ENCODE results near the gene ZWILCH. TPM values are rescaled to one million over a fixed set of nuclear protein-coding genes. Genes with fewer than 3 reads are reported as not detected.

The ZWILCH gene
- total and polyA plus RNA-seq, 9 of the 15 experiments (the other 6 are each of a cell fraction or from before 2014, with no cell fraction given) = 32.8 to 94.2 (median 52.1) TPM

DNA sequence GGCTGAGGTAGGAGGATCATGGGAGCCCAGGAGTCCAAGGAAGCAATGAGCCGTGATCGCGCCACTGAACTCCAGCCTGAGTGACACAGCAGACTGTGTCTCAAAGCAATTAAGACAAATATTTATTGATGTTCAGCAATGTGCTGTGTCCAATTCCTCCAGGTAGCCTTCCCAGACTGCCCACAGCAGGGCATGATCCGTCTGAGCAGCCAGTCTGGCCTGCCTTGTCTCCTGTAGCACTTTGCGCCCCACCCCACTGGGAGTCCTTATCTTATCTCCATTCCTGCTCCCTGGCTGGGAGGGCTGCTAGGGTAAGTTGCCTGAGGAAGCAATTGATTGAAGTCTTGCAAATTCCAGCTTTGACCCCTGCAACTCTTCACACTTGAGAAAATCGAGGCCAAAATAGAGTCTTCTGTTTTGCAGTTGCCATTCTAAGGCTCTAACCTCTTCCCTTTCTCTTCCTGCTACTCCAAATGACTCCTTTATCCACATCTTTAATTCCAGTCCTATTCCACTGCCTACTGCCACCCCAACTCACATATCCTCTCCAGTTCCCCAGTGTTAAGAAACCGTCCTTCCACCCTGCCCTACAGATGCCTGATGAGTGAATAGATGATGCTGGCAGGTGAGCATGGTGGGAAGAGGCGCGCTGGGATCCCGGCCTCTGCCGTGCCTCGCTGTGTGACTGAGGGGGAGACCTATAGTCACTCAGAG, 87.5 kb downstream of the ZWILCH start (continued):
- 0 out of 2 replicates have a peak, but pooled peaks have one; percentile 57 for TF ChIP-seq MTA3 (IDR thresholded peaks at IDR 0.05; ENCODE audit: borderline replicate concordance)
- TF ChIP-seq KLF16 (IDR thresholded peaks at IDR 0.05) = 0 out of 2 replicates have a peak, but pooled peaks have one; percentile 10
- peak; percentile 37; the same call in 1 of the 2 replicates for TF ChIP-seq SMARCA5 (IDR thresholded peaks at IDR 0.05)
- TF ChIP-seq ZBTB17 (CRISPR knock-in tag; IDR thresholded peaks at IDR 0.05) = peak; percentile 74; the same call in 1 of the 2 replicates
- TF ChIP-seq, protein P1, sequence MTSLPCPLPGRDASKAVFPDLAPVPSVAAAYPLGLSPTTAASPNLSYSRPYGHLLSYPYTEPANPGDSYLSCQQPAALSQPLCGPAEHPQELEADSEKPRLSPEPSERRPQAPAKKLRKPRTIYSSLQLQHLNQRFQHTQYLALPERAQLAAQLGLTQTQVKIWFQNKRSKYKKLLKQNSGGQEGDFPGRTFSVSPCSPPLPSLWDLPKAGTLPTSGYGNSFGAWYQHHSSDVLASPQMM (CRISPR knock-in tag; IDR thresholded peaks at IDR 0.05) = no peak
- peak; percentile 67 for TF ChIP-seq SMARCA4 (IDR thresholded peaks at IDR 0.05)
- TF ChIP-seq SMAD4 (CRISPR knock-in tag; conservative IDR thresholded peaks at IDR 0.05) = peak; percentile 60; the same call in 1 of the 2 replicates
- 0 out of 2 replicates have a peak, but pooled peaks have one; percentile 10 for TF ChIP-seq EP300 (IDR thresholded peaks at IDR 0.05; ENCODE audit: low read length)
- TF ChIP-seq HDAC2 (IDR thresholded peaks at IDR 0.05) = peak; percentile 35; the same call in 1 of the 2 replicates
- TF ChIP-seq ZFP36 (IDR thresholded peaks at IDR 0.05; ENCODE audit: low read depth, low read length, partially characterized antibody) = peak; percentile 96
- peak; percentile 51; the same call in 1 of the 2 replicates for TF ChIP-seq CTBP1 (IDR thresholded peaks at IDR 0.05; ENCODE audit: borderline replicate concordance)
- TF ChIP-seq ZNF830 (CRISPR knock-in tag; IDR thresholded peaks at IDR 0.05) = no peak
- TF ChIP-seq DMBX1 (CRISPR knock-in tag; IDR thresholded peaks at IDR 0.05; ENCODE audit: borderline replicate concordance) = no peak
- TF ChIP-seq FOXM1 (IDR thresholded peaks at IDR 0.05; ENCODE audit: low read depth) = 0 out of 2 replicates have a peak, but pooled peaks have one; percentile 13
- no peak for TF ChIP-seq FOXM1 (CRISPR knock-in tag; IDR thresholded peaks at IDR 0.05; ENCODE audit: low read depth)
- TF ChIP-seq, protein P2, sequence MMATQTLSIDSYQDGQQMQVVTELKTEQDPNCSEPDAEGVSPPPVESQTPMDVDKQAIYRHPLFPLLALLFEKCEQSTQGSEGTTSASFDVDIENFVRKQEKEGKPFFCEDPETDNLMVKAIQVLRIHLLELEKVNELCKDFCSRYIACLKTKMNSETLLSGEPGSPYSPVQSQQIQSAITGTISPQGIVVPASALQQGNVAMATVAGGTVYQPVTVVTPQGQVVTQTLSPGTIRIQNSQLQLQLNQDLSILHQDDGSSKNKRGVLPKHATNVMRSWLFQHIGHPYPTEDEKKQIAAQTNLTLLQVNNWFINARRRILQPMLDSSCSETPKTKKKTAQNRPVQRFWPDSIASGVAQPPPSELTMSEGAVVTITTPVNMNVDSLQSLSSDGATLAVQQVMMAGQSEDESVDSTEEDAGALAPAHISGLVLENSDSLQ (IDR thresholded peaks at IDR 0.05) = peak; percentile 10; the same call in 1 of the 2 replicates
- 0 out of 2 replicates have a peak, but pooled peaks have one; percentile 5 for TF ChIP-seq JUND (IDR thresholded peaks at IDR 0.05; ENCODE audit: borderline replicate concordance, low read depth, low read length)
- TF ChIP-seq JUND (tag; IDR thresholded peaks at IDR 0.05; ENCODE audit: borderline replicate concordance, low read depth, low read length) = no peak; the same call in 2 of the 3 replicates
- TF ChIP-seq ZKSCAN8 (CRISPR knock-in tag; IDR thresholded peaks at IDR 0.05) = no peak
- no peak for TF ChIP-seq SRF (CRISPR knock-in tag; IDR thresholded peaks at IDR 0.05)
- TF ChIP-seq, protein P3, sequence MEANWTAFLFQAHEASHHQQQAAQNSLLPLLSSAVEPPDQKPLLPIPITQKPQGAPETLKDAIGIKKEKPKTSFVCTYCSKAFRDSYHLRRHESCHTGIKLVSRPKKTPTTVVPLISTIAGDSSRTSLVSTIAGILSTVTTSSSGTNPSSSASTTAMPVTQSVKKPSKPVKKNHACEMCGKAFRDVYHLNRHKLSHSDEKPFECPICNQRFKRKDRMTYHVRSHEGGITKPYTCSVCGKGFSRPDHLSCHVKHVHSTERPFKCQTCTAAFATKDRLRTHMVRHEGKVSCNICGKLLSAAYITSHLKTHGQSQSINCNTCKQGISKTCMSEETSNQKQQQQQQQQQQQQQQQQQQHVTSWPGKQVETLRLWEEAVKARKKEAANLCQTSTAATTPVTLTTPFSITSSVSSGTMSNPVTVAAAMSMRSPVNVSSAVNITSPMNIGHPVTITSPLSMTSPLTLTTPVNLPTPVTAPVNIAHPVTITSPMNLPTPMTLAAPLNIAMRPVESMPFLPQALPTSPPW (CRISPR knock-in tag; IDR thresholded peaks at IDR 0.05) = peak; percentile 50; the same call in 1 of the 2 replicates
- peak in 1 of 2 experiments; percentile 57; a peak in 1 of 4 replicates for TF ChIP-seq RCOR1 (IDR thresholded peaks at IDR 0.05; ENCODE audit: borderline replicate concordance in 1 of 2, low read depth in 2 of 2, low read length in 2 of 2)
- no peak for TF ChIP-seq GTF2F1 (IDR thresholded peaks at IDR 0.05; ENCODE audit: low read depth, low read length)
- peak; percentile 28; the same call in 1 of the 2 replicates for TF ChIP-seq SOX6 (IDR thresholded peaks at IDR 0.05)
- TF ChIP-seq DPF2 (IDR thresholded peaks at IDR 0.05) = peak; percentile 77
- no peak for TF ChIP-seq ZNF224 (CRISPR knock-in tag; IDR thresholded peaks at IDR 0.05)
- peak; percentile 35; the same call in 1 of the 2 replicates for TF ChIP-seq SUPT5H (IDR thresholded peaks at IDR 0.05)
- TF ChIP-seq ZNF436 (CRISPR knock-in tag; IDR thresholded peaks at IDR 0.05) = peak; percentile 50; the same call in 1 of the 2 replicates
- no peak for TF ChIP-seq SIX5 (IDR thresholded peaks at IDR 0.05; ENCODE audit: borderline replicate concordance in 1 of 2, insufficient read depth in 1 of 2, low read depth in 1 of 2, low read length in 2 of 2)
